ENCODE measurements around the gene ARMC12.
"Not testable (repeated sequence)": the region's sequence is repeated elsewhere in the genome, so short reads cannot be mapped to it uniquely, and the experiment has no call there.

ARMC12 gene

GRCh38 chr6:35736982-35737412 is at the start of gene ARMC12:
TSS of gene ARMC12 (plus strand) at chr6:35737032. CDS start at chr6:35737109, 77 bp downstream.
- TF ChIP-seq CTCF (IDR thresholded peaks at IDR 0.05; ENCODE audit: low read depth, low read length, missing control alignments) = no peak
- no peak within 1 kb of the TSS for H3K4me3 ChIP-seq (ENCODE audit: low read depth, low read length)
- no peak for DNase-seq (ENCODE audit: low read depth)

- peak; percentile 31 for DNase-seq (ENCODE audit: low read depth)
- H3K4me3 ChIP-seq (ENCODE audit: low read depth, low read length) = peak overlapping the region; percentile 55
- no peak for TF ChIP-seq CTCF (IDR thresholded peaks at IDR 0.05; ENCODE audit: low read depth, low read length, missing control alignments)
These were observed 48.9 kb upstream of the ARMC12 start for GRCh38 chr6:35687658-35688604.

GRCh38 chr6:35688605-35689322 is 48.1 kb upstream of the ARMC12 start, which contains the start of gene FKBP5:
TSS of gene FKBP5 (minus strand) at chr6:35688915. CDS start at chr6:35642824, 46,091 bp downstream.
- TF ChIP-seq CTCF (IDR thresholded peaks at IDR 0.05; ENCODE audit: low read depth, low read length, missing control alignments) = no peak
- H3K4me3 ChIP-seq (ENCODE audit: low read depth, low read length) = peak within 1 kb of the TSS; percentile 55
- DNase-seq (ENCODE audit: low read depth) = peak; percentile 54

- not testable (repeated sequence) for DNase-seq (ENCODE audit: low read depth)
These were observed 46.8 kb upstream of the ARMC12 start for GRCh38 chr6:35690006-35690405.

GRCh38 chr6:35690484-35690883 is 46.3 kb upstream of the ARMC12 start:
- H3K4me3 ChIP-seq (ENCODE audit: low read depth, low read length) = no peak overlapping the region
- DNase-seq (ENCODE audit: low read depth) = no peak
- TF ChIP-seq CTCF (IDR thresholded peaks at IDR 0.05; ENCODE audit: low read depth, low read length, missing control alignments) = no peak

More at GRCh38 chr6:35690006-35690405, 46.8 kb upstream of the ARMC12 start:
- not testable (repeated sequence) for H3K4me3 ChIP-seq (ENCODE audit: low read depth, low read length)

GRCh38 chr6:35691027-35691824 is 45.6 kb upstream of the ARMC12 start:
- TF ChIP-seq CTCF (IDR thresholded peaks at IDR 0.05; ENCODE audit: low read depth, low read length, missing control alignments) = no peak
- DNase-seq (ENCODE audit: low read depth) = no peak
- no peak overlapping the region for H3K4me3 ChIP-seq (ENCODE audit: low read depth, low read length)
